HCT116 (cell line): ENCODE results near the gene SND1. TPM values are rescaled to one million over a fixed set of nuclear protein-coding genes. Genes with fewer than 3 reads are reported as not detected.

Experiments
- ATAC-seq: fragments of 200-7000 bp; cut with Tn5 transposase; 2 replicates; pipeline ENCODE4 v1.9.1; 2020; ENCODE audit warnings: mild to moderate bottlenecking, moderate library complexity
- BruUV-seq: library from RNA; stranded (reverse); fragments of 400-500 nt; replicated peaks from 2 replicates; lab custom pipeline; 2021; lab: Mats Ljungman, UMichigan
- CTCF ChIA-PET: fragments of 300-600 bp; sonication (Branson Sonifier 250); formaldehyde crosslinking; loops from one replicate; lab custom pipeline; 2021; ENCODE audit warnings: antibody characterized with exemption; lab: Charles Lee
- POLR2A ChIA-PET: fragments of 300-600, 350-600 bp; sonication (Branson Sonifier 250); formaldehyde crosslinking; loops from one replicate; lab custom pipeline; 2021; ENCODE audit warnings: antibody characterized with exemption; lab: Charles Lee
- RAD21 ChIA-PET, 2 experiments: fragments of 300-600 bp; sonication (Branson Sonifier 250); formaldehyde crosslinking; loops; one replicate each; lab custom pipeline; 2023; ENCODE audit warnings: low total read pairs in 2 of 2; ENCODE audit not compliant: uncharacterized antibody in 2 of 2, unreplicated experiment in 2 of 2, low non-redundant PET in 1 of 2; lab: Charles Lee
- DNase-seq: peaks from one replicate; pipeline ENCODE4 v3.0.0-alpha.2; 2010; ENCODE audit warnings: low read depth, low spot score
- H2AFZ ChIP-seq: fragments of 200-600 bp; shearing (Covaris generic), sonication (generic); 2 replicates; pipeline ENCODE4 v1.6.1; 2017; ENCODE audit warnings: low read depth, mixed run types, mixed read lengths, antibody characterized with exemption, low read length; ENCODE audit not compliant: poor library complexity, severe bottlenecking
- H3K27ac ChIP-seq: 2 replicates; pipeline ENCODE4 v1.5.1; 2012; ENCODE audit warnings: low read depth, low read length
- H3K27me3 ChIP-seq: fragments of 200-600 bp; sonication (generic); 2 replicates; pipeline ENCODE4 v1.6.1; 2016; ENCODE audit warnings: mixed run types, low read length, mixed read lengths; ENCODE audit not compliant: insufficient read depth
- H3K36me3 ChIP-seq, 2 experiments: fragments of 200-500 bp in 1 of 2; fragments of 200-600 bp in 1 of 2; sonication (Bioruptor generic) in 1 of 2; sonication (generic) in 1 of 2; 2 replicates each; pipeline versions ENCODE4 v1.5.1 to v1.6.1; 2014 to 2016; ENCODE audit warnings: low read length in 2 of 2, inconsistent platforms in 1 of 2, mixed read lengths in 1 of 2, mixed run types in 1 of 2; ENCODE audit not compliant: insufficient read depth in 2 of 2, control insufficient read depth in 1 of 2
- H3K4me1 ChIP-seq, 2 experiments: fragments of 200-600 bp in 1 of 2; sonication (generic) in 1 of 2; 2 replicates each; pipeline versions ENCODE4 v1.5.1 to v1.6.1; 2012 to 2017; ENCODE audit warnings: low read length in 2 of 2, inconsistent platforms in 1 of 2, mild to moderate bottlenecking in 1 of 2, mixed read lengths in 1 of 2, mixed run types in 1 of 2, moderate library complexity in 1 of 2; ENCODE audit not compliant: insufficient read depth in 2 of 2, control insufficient read depth in 1 of 2
- H3K4me2 ChIP-seq: fragments of 200-600 bp; sonication (generic); 2 replicates; pipeline ENCODE4 v1.6.1; 2017; ENCODE audit warnings: mixed run types, low read length, mixed read lengths
- H3K4me3 ChIP-seq, 2 experiments: fragments of 200-600 bp in 1 of 2; sonication (generic) in 1 of 2; replicated peaks in 1 of 2; 2 replicates each; pipeline ENCODE4 v1.5.1; 2011 to 2016; ENCODE audit warnings: low read length in 2 of 2, control low read depth in 1 of 2, low read depth in 1 of 2, mild to moderate bottlenecking in 1 of 2, mixed read lengths in 1 of 2, mixed run types in 1 of 2
- H3K79me2 ChIP-seq: fragments of 200-600 bp; sonication (generic); 2 replicates; pipeline ENCODE4 v1.6.1; 2017; ENCODE audit warnings: mild to moderate bottlenecking, mixed run types, low read length, moderate library complexity, mixed read lengths; ENCODE audit not compliant: insufficient read depth
- H3K9ac ChIP-seq: fragments of 200-600 bp; sonication (generic); 2 replicates; pipeline ENCODE4 v1.6.1; 2016; ENCODE audit warnings: low read length, mixed read lengths
- H3K9me2 ChIP-seq: fragments of 200-600 bp; sonication (generic), shearing (Covaris generic); 2 replicates; pipeline ENCODE4 v1.6.1; 2017; ENCODE audit warnings: mixed run types, mild to moderate bottlenecking, moderate library complexity; ENCODE audit not compliant: insufficient read depth
- H3K9me3 ChIP-seq, 2 experiments: fragments of 200-500 bp in 1 of 2; fragments of 200-600 bp in 1 of 2; sonication (Bioruptor generic) in 1 of 2; sonication (generic) in 1 of 2; 2 replicates each; pipeline ENCODE4 v1.6.1; 2014 to 2017; ENCODE audit warnings: low read length in 2 of 2, mixed read lengths in 2 of 2, inconsistent platforms in 1 of 2, low read depth in 1 of 2, mild to moderate bottlenecking in 1 of 2, mixed run types in 1 of 2, moderate library complexity in 1 of 2; ENCODE audit not compliant: control insufficient read depth in 1 of 2, insufficient read depth in 1 of 2
- H4K20me1 ChIP-seq: fragments of 200-600 bp; sonication (generic), shearing (Covaris generic); 2 replicates; pipeline ENCODE4 v1.6.1; 2017; ENCODE audit warnings: mixed run types, mild to moderate bottlenecking, moderate library complexity; ENCODE audit not compliant: insufficient read depth
- CTCF ChIP-seq, 3 experiments: fragments of 200-600 bp in 1 of 3; sonication (generic) in 1 of 3; IDR thresholded peaks in 2 of 3; conservative IDR thresholded peaks in 1 of 3; 2 replicates each; pipeline ENCODE4 v1.5.1; 2012 to 2017; ENCODE audit warnings: low read depth in 2 of 3, low read length in 2 of 3, antibody characterized with exemption in 1 of 3, borderline replicate concordance in 1 of 3, control low read depth in 1 of 3, mild to moderate bottlenecking in 1 of 3, mixed read lengths in 1 of 3, mixed run types in 1 of 3, moderate library complexity in 1 of 3; ENCODE audit not compliant: insufficient read depth in 1 of 3
- EZH2phosphoT487 ChIP-seq: fragments of 200-600 bp; IDR thresholded peaks from 2 replicates; pipeline ENCODE4 v1.6.1; 2018; ENCODE audit warnings: antibody characterized with exemption, borderline replicate concordance
- FOSL1 ChIP-seq: IDR thresholded peaks from 2 replicates; pipeline ENCODE4 v1.6.1; 2012; ENCODE audit warnings: low read depth
- POLR2AphosphoS5 ChIP-seq: IDR thresholded peaks from 2 replicates; pipeline ENCODE4 v1.6.1; 2011; ENCODE audit warnings: mild to moderate bottlenecking, low read depth, low read length, moderate library complexity
- SIN3A ChIP-seq: IDR thresholded peaks from 2 replicates; pipeline ENCODE4 v1.6.1; 2012; ENCODE audit warnings: low read depth
- SP1 ChIP-seq: IDR thresholded peaks from 2 replicates; pipeline ENCODE4 v1.6.1; 2012; ENCODE audit warnings: low read depth
- YY1 ChIP-seq: IDR thresholded peaks from 2 replicates; pipeline ENCODE4 v1.6.1; 2011; ENCODE audit warnings: low read length, low read depth, moderate library complexity, mild to moderate bottlenecking; ENCODE audit not compliant: insufficient replicate concordance; ENCODE audit errors: extremely low read depth
- ZBTB33 ChIP-seq: IDR thresholded peaks from 2 replicates; pipeline ENCODE4 v1.6.1; 2011; ENCODE audit warnings: mild to moderate bottlenecking, low read length, moderate library complexity; ENCODE audit not compliant: insufficient replicate concordance; ENCODE audit errors: extremely low read depth
- intact Hi-C: fragments of 100-400 bp; cut with micrococcal nuclease; formaldehyde crosslinking; loops from 2 replicates; pipeline ENCODE4 v1.10.0; 2022
- total RNA-seq: library from RNA; stranded (reverse); gene quantifications from one replicate; pipeline ENCODE4 v1.2.1, GENCODE V29; 2021; ENCODE audit not compliant: unreplicated experiment
- TF ChIP-seq, protein P1 (sequence below): IDR thresholded peaks from 2 replicates; pipeline ENCODE4 v1.6.1; 2012
- TF ChIP-seq, protein P2 (sequence below): IDR thresholded peaks from 2 replicates; pipeline ENCODE4 v1.6.1; 2012
- TF ChIP-seq, protein P3 (sequence below): IDR thresholded peaks from 2 replicates; pipeline ENCODE4 v1.6.1; 2012; ENCODE audit warnings: low read depth

The SND1 gene
- total RNA-seq, 1 experiment from 2014 or later: 169 TPM

DNA sequence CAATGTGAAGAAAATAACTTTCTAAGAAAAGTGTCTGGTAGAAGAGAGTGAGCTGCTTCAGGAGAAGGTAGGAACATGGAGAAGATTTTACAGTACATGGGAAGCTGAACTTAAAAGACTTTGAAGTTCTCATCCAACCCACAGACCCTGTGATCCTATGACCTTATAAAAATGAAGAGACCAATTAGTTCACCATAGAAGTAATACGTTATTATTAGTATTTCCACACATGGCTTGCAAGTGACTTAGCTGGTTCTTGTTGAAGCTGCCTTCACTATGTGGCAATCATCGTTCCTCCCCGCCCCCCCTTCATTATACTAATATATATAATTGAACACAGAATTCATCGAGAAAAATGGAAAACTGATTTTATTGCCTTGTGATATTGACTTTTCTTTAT lies 129.1 kb downstream of the SND1 start:
- intact Hi-C loops: no loop called here
- DNase-seq: no peak
- ATAC-seq: no peak
- no peaks in the 10 kb centered on the region for H3K9me3 ChIP-seq
- no peaks in the 10 kb centered on the region for H3K27me3 ChIP-seq
- H3K36me3 ChIP-seq: no peaks in the 10 kb centered on the region
- no TSS peak for BruUV-seq
- ChIA-PET CTCF (interaction anchor here (1.6 kb wide), 1 partner anchor 11 kb away, joined by 5 read pairs; no protein-coding TSS in a partner anchor), POLR2A (no interaction called here)
- H3K4me3 ChIP-seq: no peak overlapping the region
- TF ChIP-seq, protein P1, sequence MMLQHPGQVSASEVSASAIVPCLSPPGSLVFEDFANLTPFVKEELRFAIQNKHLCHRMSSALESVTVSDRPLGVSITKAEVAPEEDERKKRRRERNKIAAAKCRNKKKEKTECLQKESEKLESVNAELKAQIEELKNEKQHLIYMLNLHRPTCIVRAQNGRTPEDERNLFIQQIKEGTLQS: no peak
- TF ChIP-seq FOSL1: no peak
- TF ChIP-seq EZH2phosphoT487: no peak
- TF ChIP-seq ZBTB33: no peak
- TF ChIP-seq, protein P2, sequence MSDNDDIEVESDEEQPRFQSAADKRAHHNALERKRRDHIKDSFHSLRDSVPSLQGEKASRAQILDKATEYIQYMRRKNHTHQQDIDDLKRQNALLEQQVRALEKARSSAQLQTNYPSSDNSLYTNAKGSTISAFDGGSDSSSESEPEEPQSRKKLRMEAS: no peak
- TF ChIP-seq, all 23 proteins: peak for 0
- Histone ChIP-seq H3K79me2 (peaks cover 93% of the 10 kb centered on the region), H3K4me1 (no peaks in the 10 kb centered on the region), H3K4me2 (no peak overlapping the region), H2AFZ (no peak overlapping the region), H3K9ac (no peak overlapping the region), H3K9me2 (no peaks in the 10 kb centered on the region), H3K27ac (no peak overlapping the region), H4K20me1 (peaks cover 32% of the 10 kb centered on the region; the same call in 1 of the 2 replicates)
- RAD21 ChIA-PET: no interaction called here

- POLR2A ChIA-PET: no interaction called here
- TF ChIP-seq CTCF (IDR thresholded peaks at IDR 0.05 in 2 of 3, conservative IDR thresholded peaks at IDR 0.05 in 1 of 3; ENCODE audit: borderline replicate concordance in 1 of 3, insufficient read depth in 1 of 3, low read depth in 2 of 3, low read length in 2 of 3) (no peak), POLR2AphosphoS5 (no peak), SIN3A (no peak), FOSL1 (no peak), YY1 (no peak), SP1 (no peak)
- TF ChIP-seq, protein P3, sequence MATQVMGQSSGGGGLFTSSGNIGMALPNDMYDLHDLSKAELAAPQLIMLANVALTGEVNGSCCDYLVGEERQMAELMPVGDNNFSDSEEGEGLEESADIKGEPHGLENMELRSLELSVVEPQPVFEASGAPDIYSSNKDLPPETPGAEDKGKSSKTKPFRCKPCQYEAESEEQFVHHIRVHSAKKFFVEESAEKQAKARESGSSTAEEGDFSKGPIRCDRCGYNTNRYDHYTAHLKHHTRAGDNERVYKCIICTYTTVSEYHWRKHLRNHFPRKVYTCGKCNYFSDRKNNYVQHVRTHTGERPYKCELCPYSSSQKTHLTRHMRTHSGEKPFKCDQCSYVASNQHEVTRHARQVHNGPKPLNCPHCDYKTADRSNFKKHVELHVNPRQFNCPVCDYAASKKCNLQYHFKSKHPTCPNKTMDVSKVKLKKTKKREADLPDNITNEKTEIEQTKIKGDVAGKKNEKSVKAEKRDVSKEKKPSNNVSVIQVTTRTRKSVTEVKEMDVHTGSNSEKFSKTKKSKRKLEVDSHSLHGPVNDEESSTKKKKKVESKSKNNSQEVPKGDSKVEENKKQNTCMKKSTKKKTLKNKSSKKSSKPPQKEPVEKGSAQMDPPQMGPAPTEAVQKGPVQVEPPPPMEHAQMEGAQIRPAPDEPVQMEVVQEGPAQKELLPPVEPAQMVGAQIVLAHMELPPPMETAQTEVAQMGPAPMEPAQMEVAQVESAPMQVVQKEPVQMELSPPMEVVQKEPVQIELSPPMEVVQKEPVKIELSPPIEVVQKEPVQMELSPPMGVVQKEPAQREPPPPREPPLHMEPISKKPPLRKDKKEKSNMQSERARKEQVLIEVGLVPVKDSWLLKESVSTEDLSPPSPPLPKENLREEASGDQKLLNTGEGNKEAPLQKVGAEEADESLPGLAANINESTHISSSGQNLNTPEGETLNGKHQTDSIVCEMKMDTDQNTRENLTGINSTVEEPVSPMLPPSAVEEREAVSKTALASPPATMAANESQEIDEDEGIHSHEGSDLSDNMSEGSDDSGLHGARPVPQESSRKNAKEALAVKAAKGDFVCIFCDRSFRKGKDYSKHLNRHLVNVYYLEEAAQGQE: no peak
These were observed 130.1 kb downstream of the SND1 start for GRCh38 chr7:127782075-127782474.

More at GRCh38 chr7:127782075-127782474, 130.1 kb downstream of the SND1 start:
- Histone ChIP-seq H3K9me2 (no peaks in the 10 kb centered on the region), H3K9ac (no peak overlapping the region), H3K79me2 (peaks cover 92% of the 10 kb centered on the region), H2AFZ (no peak overlapping the region), H3K9me3 (no peaks in the 10 kb centered on the region), H3K27me3 (no peaks in the 10 kb centered on the region), H3K4me3 (no peak overlapping the region), H3K4me1 (no peaks in the 10 kb centered on the region), H3K27ac (no peak overlapping the region), H3K36me3 (no peaks in the 10 kb centered on the region), H4K20me1 (peaks cover 32% of the 10 kb centered on the region; the same call in 1 of the 2 replicates), H3K4me2 (no peak overlapping the region)
- no peak for DNase-seq
- intact Hi-C loops: no loop called here
- CTCF ChIA-PET: no interaction called here
- ATAC-seq: no peak
- RAD21 ChIA-PET: no interaction called here
- BruUV-seq: no TSS peak
